Natural killer cell (primary cell): ENCODE results near the gene ACTL7A. TPM values are rescaled to one million over a fixed set of nuclear protein-coding genes. Genes with fewer than 3 reads are reported as not detected.

Experiments used
- ATAC-seq, 3 donors: fragments of 150-1000 bp in 2 of 3; fragments of 200-7000 bp in 1 of 3; cut with Tn5 transposase; 1 replicate in 1 of 3; 2 replicates in 2 of 3; pipeline ENCODE4 v1.10.0; 2021; ENCODE audit warnings: mild to moderate bottlenecking in 2 of 3, moderate library complexity in 2 of 3
- DNase-seq, 2 donors: peaks; one replicate each; pipeline versions ENCODE4 v3.0.0 to v3.0.0-alpha.2; 2013 to 2021; ENCODE audit warnings: mixed read lengths in 1 of 2
- H3K27ac ChIP-seq: one replicate; pipeline ENCODE4 v1.5.1; 2013; ENCODE audit warnings: mild to moderate bottlenecking, low read length
- H3K27me3 ChIP-seq: one replicate; pipeline ENCODE4 v1.6.1; 2013; ENCODE audit warnings: low read length; ENCODE audit not compliant: control insufficient read depth, insufficient read depth
- H3K36me3 ChIP-seq: one replicate; pipeline ENCODE4 v1.6.1; 2013; ENCODE audit warnings: low read length; ENCODE audit not compliant: control insufficient read depth, insufficient read depth
- H3K4me1 ChIP-seq: one replicate; pipeline ENCODE4 v1.6.1; 2013; ENCODE audit warnings: low read length; ENCODE audit not compliant: control insufficient read depth, insufficient read depth
- H3K4me3 ChIP-seq: one replicate; pipeline ENCODE4 v1.5.1; 2013; ENCODE audit warnings: low read length
- H3K9me3 ChIP-seq: one replicate; pipeline ENCODE4 v1.6.1; 2013; ENCODE audit warnings: low read length; ENCODE audit not compliant: control insufficient read depth, insufficient read depth
- H3K27ac Mint-ChIP-seq, 2 donors: one replicate each; pipeline ENCODE4 v1.8.0; 2022; ENCODE audit warnings: mild to moderate bottlenecking in 2 of 2, mixed read lengths in 2 of 2, moderate library complexity in 1 of 2
- H3K27me3 Mint-ChIP-seq, 2 donors: one replicate each; pipeline ENCODE4 v1.8.0; 2022; ENCODE audit warnings: low read depth in 2 of 2, mixed read lengths in 2 of 2
- H3K36me3 Mint-ChIP-seq: one replicate; pipeline ENCODE4 v1.8.0; 2022; ENCODE audit warnings: mixed read lengths
- H3K4me1 Mint-ChIP-seq, 2 donors: one replicate each; pipeline ENCODE4 v1.8.0; 2022; ENCODE audit warnings: mixed read lengths in 2 of 2
- H3K4me3 Mint-ChIP-seq: one replicate; pipeline ENCODE4 v1.8.0; 2022; ENCODE audit warnings: mild to moderate bottlenecking, moderate library complexity, mixed read lengths
- H3K9me3 Mint-ChIP-seq, 2 donors: one replicate each; pipeline ENCODE4 v1.8.0; 2022; ENCODE audit warnings: mixed read lengths in 2 of 2
- CTCF ChIP-seq: fragments of 200-600 bp; IDR thresholded peaks from one replicate; pipeline ENCODE4 v1.8.0; 2022; ENCODE audit warnings: antibody characterized with exemption
- WGBS: methylation state at CpG from one replicate; pipeline ENCODE4 v1.1.7; 2013; ENCODE audit warnings: missing lambda C conversion rate; ENCODE audit not compliant: insufficient coverage; 5-methylcytosine and 5-hydroxymethylcytosine counted together
- intact Hi-C: fragments of 100-400 bp; cut with micrococcal nuclease; formaldehyde crosslinking; loops from one replicate; pipeline ENCODE4 v1.14.2; 2022
- total RNA-seq, 4 donors: library from RNA; stranded (reverse); fragments of 120-200 nt in 1 of 4; gene quantifications; one replicate each; pipeline versions ENCODE4 v1.2.3 to v1.2.4, GENCODE V29; 2013 to 2022

The ACTL7A gene
- total RNA-seq, 3 donors from 2014 or later (not counting 1 experiment from before 2014, with no cell fraction given): not detected

GRCh38 chr9:108831496-108832178 lies 30.4 kb upstream of the ACTL7A start:
- no peak overlapping the region for H3K4me3 Mint-ChIP-seq
- H3K27me3 Mint-ChIP-seq: peaks cover 9% of the 10 kb centered on the region in 2 donors

GRCh38 chr9:108832179-108832500 lies 29.9 kb upstream of the ACTL7A start:
- Mint-ChIP-seq H3K27me3 (peaks cover 9% of the 10 kb centered on the region in 2 donors), H3K27ac (no peak overlapping the region), H3K4me1 (peaks cover 6 to 8% of the 10 kb centered on the region in 2 donors), H3K4me3 (no peak overlapping the region), H3K9me3 (no peaks in the 10 kb centered on the region), H3K36me3 (no peaks in the 10 kb centered on the region)
- no peak for DNase-seq
- Histone ChIP-seq H3K27ac (no peak overlapping the region), H3K4me1 (no peaks in the 10 kb centered on the region), H3K36me3 (no peaks in the 10 kb centered on the region), H3K4me3 (no peak overlapping the region), H3K27me3 (no peaks in the 10 kb centered on the region), H3K9me3 (no peaks in the 10 kb centered on the region)
- no peak for ATAC-seq
- intact Hi-C loops: no loop called here
- TF ChIP-seq CTCF: no peak
- 97% methylated on average over 3 of the region's 3 CpGs for WGBS

More at GRCh38 chr9:108831496-108832178, 30.4 kb upstream of the ACTL7A start:
- DNase-seq (no peak), ATAC-seq (no peak)
- peaks cover 6 to 8% of the 10 kb centered on the region in 2 donors for H3K4me1 Mint-ChIP-seq
- H3K27me3 ChIP-seq: no peaks in the 10 kb centered on the region
- TF ChIP-seq CTCF: no peak
- no peaks in the 10 kb centered on the region for H3K4me1 ChIP-seq
- no peak overlapping the region for H3K4me3 ChIP-seq
- intact Hi-C loops: no loop called here
- no peak overlapping the region for H3K27ac Mint-ChIP-seq
- WGBS: 89% methylated on average over 1 of the region's 1 CpG
- no peaks in the 10 kb centered on the region for H3K36me3 Mint-ChIP-seq
- H3K9me3 Mint-ChIP-seq: no peaks in the 10 kb centered on the region
- H3K36me3 ChIP-seq: no peaks in the 10 kb centered on the region
- no peak overlapping the region for H3K27ac ChIP-seq
- H3K9me3 ChIP-seq: no peaks in the 10 kb centered on the region

GRCh38 chr9:108834959-108835665 lies 27.0 kb upstream of the ACTL7A start:
- H3K9me3 Mint-ChIP-seq: no peaks in the 10 kb centered on the region
- H3K27me3 ChIP-seq: no peaks in the 10 kb centered on the region
- intact Hi-C loops: no loop called here
- H3K27ac Mint-ChIP-seq: no peak overlapping the region
- H3K4me3 ChIP-seq: no peak overlapping the region
- H3K36me3 Mint-ChIP-seq: no peaks in the 10 kb centered on the region
- DNase-seq (no peak), ATAC-seq (no peak)
- no peaks in the 10 kb centered on the region for H3K36me3 ChIP-seq
- TF ChIP-seq CTCF: no peak
- H3K4me1 Mint-ChIP-seq: peaks cover 6 to 8% of the 10 kb centered on the region in 2 donors
- H3K9me3 ChIP-seq: no peaks in the 10 kb centered on the region
- H3K27ac ChIP-seq: no peak overlapping the region
- no peak overlapping the region for H3K4me3 Mint-ChIP-seq
- no peaks in the 10 kb centered on the region for H3K4me1 ChIP-seq
- peaks cover 0 to 4% of the 10 kb centered on the region in 2 donors for H3K27me3 Mint-ChIP-seq
- 38% methylated on average over 4 of the region's 4 CpGs for WGBS
